ENCODE measurements around the gene APLP1.
"Not testable (repeated sequence)": the region's sequence is repeated elsewhere in the genome, so short reads cannot be mapped to it uniquely, and the experiment has no call there.

APLP1 gene

GRCh38 chr19:35859414-35859813 lies 9.0 kb upstream of the APLP1 start:
- no peak for DNase-seq (ENCODE audit: low read depth, low spot score)
- Histone ChIP-seq H3K9ac (ENCODE audit: insufficient read length) (no peak overlapping the region), H3K36me3 (ENCODE audit: insufficient read depth, low read length) (no peaks in the 10 kb centered on the region), H3K4me3 (no peak overlapping the region), H3K9me3 (ENCODE audit: low read depth, low read length) (no peaks in the 10 kb centered on the region), H3K27ac (no peak overlapping the region)
- TF ChIP-seq FOXP2 (optimal IDR thresholded peaks at IDR 0.05; ENCODE audit: control extremely low read depth, extremely low read length, insufficient read depth) (no peak), EZH2 (IDR thresholded peaks at IDR 0.05) (no peak), POLR2AphosphoS5 (IDR thresholded peaks at IDR 0.05; ENCODE audit: borderline replicate concordance, low read depth, low read length) (no peak)

GRCh38 chr19:35860436-35860817 lies 7.9 kb upstream of the APLP1 start:
- H3K9ac ChIP-seq (ENCODE audit: insufficient read length): no peak overlapping the region
- TF ChIP-seq POLR2AphosphoS5 (IDR thresholded peaks at IDR 0.05; ENCODE audit: borderline replicate concordance, low read depth, low read length) (no peak), EZH2 (IDR thresholded peaks at IDR 0.05) (no peak), FOXP2 (optimal IDR thresholded peaks at IDR 0.05; ENCODE audit: control extremely low read depth, extremely low read length, insufficient read depth) (no peak)
- no peak overlapping the region for H3K4me3 ChIP-seq

GRCh38 chr19:35860818-35861639 lies 7.3 kb upstream of the APLP1 start:
- Histone ChIP-seq H3K27ac (no peak overlapping the region), H3K9me3 (ENCODE audit: low read depth, low read length) (no peaks in the 10 kb centered on the region), H3K36me3 (ENCODE audit: insufficient read depth, low read length) (no peaks in the 10 kb centered on the region), H3K9ac (ENCODE audit: insufficient read length) (no peak overlapping the region), H3K4me3 (no peak overlapping the region)
- DNase-seq (ENCODE audit: low read depth, low spot score): no peak
- TF ChIP-seq EZH2 (IDR thresholded peaks at IDR 0.05) (no peak), POLR2AphosphoS5 (IDR thresholded peaks at IDR 0.05; ENCODE audit: borderline replicate concordance, low read depth, low read length) (no peak), FOXP2 (optimal IDR thresholded peaks at IDR 0.05; ENCODE audit: control extremely low read depth, extremely low read length, insufficient read depth) (no peak)

More at GRCh38 chr19:35860436-35860817, 7.9 kb upstream of the APLP1 start:
- Histone ChIP-seq H3K27ac (no peak overlapping the region), H3K36me3 (ENCODE audit: insufficient read depth, low read length) (no peaks in the 10 kb centered on the region), H3K9me3 (ENCODE audit: low read depth, low read length) (no peaks in the 10 kb centered on the region)
- DNase-seq (ENCODE audit: low read depth, low spot score): no peak

- Histone ChIP-seq H3K27ac (no peak overlapping the region), H3K9ac (ENCODE audit: insufficient read length) (no peak overlapping the region), H3K9me3 (ENCODE audit: low read depth, low read length) (no peaks in the 10 kb centered on the region), H3K36me3 (ENCODE audit: insufficient read depth, low read length) (no peaks in the 10 kb centered on the region), H3K4me3 (no peak overlapping the region)
- no peak for TF ChIP-seq FOXP2 (optimal IDR thresholded peaks at IDR 0.05; ENCODE audit: control extremely low read depth, extremely low read length, insufficient read depth)
- no peak for DNase-seq (ENCODE audit: low read depth, low spot score)
Measured at GRCh38 chr19:35861640-35862160, 6.7 kb upstream of the APLP1 start.

DNA sequence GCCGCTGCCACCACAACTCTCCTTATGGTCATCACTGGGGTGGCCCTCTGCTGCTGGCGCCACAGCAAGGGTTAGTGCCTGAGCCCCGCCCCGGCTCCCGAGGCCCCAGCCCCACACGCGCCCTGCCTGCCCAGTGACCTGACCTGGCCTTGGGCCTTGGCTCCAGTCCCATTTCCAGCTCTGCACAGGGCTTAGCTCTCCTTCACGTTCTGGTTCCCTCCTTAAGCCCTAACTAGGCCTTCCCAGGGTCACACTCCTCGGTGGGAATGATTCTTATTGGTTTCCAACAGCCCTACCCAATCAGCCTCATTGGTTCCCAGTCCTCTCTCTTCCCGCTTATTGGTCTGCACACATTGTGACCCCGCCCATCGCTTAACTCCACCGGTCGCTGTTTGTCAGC lies 5.8 kb upstream of the APLP1 start:
- no peak overlapping the region for H3K27ac ChIP-seq
- no peak overlapping the region for H3K4me3 ChIP-seq
- no peaks in the 10 kb centered on the region for H3K9me3 ChIP-seq (ENCODE audit: low read depth, low read length)
- no peaks in the 10 kb centered on the region for H3K36me3 ChIP-seq (ENCODE audit: insufficient read depth, low read length)
- no peak for DNase-seq (ENCODE audit: low read depth, low spot score)
- TF ChIP-seq EZH2 (IDR thresholded peaks at IDR 0.05): no peak
- TF ChIP-seq FOXP2 (optimal IDR thresholded peaks at IDR 0.05; ENCODE audit: control extremely low read depth, extremely low read length, insufficient read depth): no peak
- TF ChIP-seq POLR2AphosphoS5 (IDR thresholded peaks at IDR 0.05; ENCODE audit: borderline replicate concordance, low read depth, low read length): no peak
- no peak overlapping the region for H3K9ac ChIP-seq (ENCODE audit: insufficient read length)

GRCh38 chr19:35863018-35863417 lies 5.4 kb upstream of the APLP1 start:
- Histone ChIP-seq H3K9me3 (ENCODE audit: low read depth, low read length) (no peaks in the 10 kb centered on the region), H3K9ac (ENCODE audit: insufficient read length) (no peak overlapping the region), H3K4me3 (no peak overlapping the region), H3K36me3 (ENCODE audit: insufficient read depth, low read length) (no peaks in the 10 kb centered on the region), H3K27ac (no peak overlapping the region)
- no peak for DNase-seq (ENCODE audit: low read depth, low spot score)
- no peak for TF ChIP-seq EZH2 (IDR thresholded peaks at IDR 0.05)

GRCh38 chr19:35868823-35869326 lies 501 bp downstream of the APLP1 start:
- H3K36me3 ChIP-seq (ENCODE audit: insufficient read depth, low read length): no peaks in the 10 kb centered on the region
- no peak overlapping the region for H3K27ac ChIP-seq
- no peaks in the 10 kb centered on the region for H3K9me3 ChIP-seq (ENCODE audit: low read depth, low read length)
- H3K4me3 ChIP-seq: peak overlapping the region; percentile 82
- no peak overlapping the region for H3K9ac ChIP-seq (ENCODE audit: insufficient read length)
- no peak for TF ChIP-seq FOXP2 (optimal IDR thresholded peaks at IDR 0.05; ENCODE audit: control extremely low read depth, extremely low read length, insufficient read depth)
- TF ChIP-seq POLR2AphosphoS5 (IDR thresholded peaks at IDR 0.05; ENCODE audit: borderline replicate concordance, low read depth, low read length): no peak
- TF ChIP-seq EZH2 (IDR thresholded peaks at IDR 0.05): no peak
- DNase-seq (ENCODE audit: low read depth, low spot score): no peak

DNA sequence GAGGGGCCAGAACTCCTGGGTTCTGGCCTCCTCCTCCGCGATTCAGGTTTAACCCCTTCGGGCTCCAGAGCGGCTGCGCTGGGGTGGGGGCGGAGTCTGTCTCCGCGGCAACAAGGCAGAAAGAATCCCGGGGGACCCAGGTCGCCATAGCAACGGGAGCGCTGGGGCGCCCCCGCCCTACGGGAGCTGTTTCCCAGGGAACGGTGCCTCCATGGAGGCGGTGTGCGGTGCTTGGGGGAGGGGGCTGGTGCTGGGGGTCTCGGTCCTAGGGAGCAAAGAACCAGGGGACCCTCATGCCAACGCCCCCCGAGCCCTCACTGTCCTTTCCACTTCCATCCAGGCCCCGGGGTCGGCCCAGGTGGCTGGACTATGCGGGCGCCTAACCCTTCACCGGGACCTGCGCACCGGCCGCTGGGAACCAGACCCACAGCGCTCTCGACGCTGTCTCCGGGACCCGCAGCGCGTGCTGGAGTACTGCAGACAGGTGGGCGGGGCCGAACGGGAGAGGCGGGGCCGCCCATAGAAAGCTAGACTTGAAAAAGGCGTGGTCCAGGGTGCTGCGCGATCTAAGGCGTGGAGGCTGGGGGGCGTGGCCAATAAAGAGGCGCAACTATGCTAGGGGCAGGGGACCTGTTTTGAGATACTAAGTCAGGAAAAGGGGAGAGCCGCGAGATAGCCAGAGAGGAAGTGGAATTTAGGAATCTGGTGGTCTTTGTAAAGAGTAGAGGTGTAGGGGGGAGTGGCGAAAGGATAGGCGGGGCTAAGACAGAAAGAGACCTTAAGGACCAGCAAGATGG lies 1.2 kb downstream of the APLP1 start:
- TF ChIP-seq EZH2 (IDR thresholded peaks at IDR 0.05) (no peak), FOXP2 (optimal IDR thresholded peaks at IDR 0.05; ENCODE audit: control extremely low read depth, extremely low read length, insufficient read depth) (no peak), POLR2AphosphoS5 (IDR thresholded peaks at IDR 0.05; ENCODE audit: borderline replicate concordance, low read depth, low read length) (peak; percentile 56; the same call in 1 of the 2 replicates)
- H3K9ac ChIP-seq (ENCODE audit: insufficient read length): no peak overlapping the region
- peak; percentile 85 for DNase-seq (ENCODE audit: low read depth, low spot score)
- H3K36me3 ChIP-seq (ENCODE audit: insufficient read depth, low read length): no peaks in the 10 kb centered on the region
- no peaks in the 10 kb centered on the region for H3K9me3 ChIP-seq (ENCODE audit: low read depth, low read length)
- H3K27ac ChIP-seq: peak overlapping the region; percentile 52; the same call in 1 of the 2 replicates
- peak overlapping the region; percentile 82 for H3K4me3 ChIP-seq

DNA sequence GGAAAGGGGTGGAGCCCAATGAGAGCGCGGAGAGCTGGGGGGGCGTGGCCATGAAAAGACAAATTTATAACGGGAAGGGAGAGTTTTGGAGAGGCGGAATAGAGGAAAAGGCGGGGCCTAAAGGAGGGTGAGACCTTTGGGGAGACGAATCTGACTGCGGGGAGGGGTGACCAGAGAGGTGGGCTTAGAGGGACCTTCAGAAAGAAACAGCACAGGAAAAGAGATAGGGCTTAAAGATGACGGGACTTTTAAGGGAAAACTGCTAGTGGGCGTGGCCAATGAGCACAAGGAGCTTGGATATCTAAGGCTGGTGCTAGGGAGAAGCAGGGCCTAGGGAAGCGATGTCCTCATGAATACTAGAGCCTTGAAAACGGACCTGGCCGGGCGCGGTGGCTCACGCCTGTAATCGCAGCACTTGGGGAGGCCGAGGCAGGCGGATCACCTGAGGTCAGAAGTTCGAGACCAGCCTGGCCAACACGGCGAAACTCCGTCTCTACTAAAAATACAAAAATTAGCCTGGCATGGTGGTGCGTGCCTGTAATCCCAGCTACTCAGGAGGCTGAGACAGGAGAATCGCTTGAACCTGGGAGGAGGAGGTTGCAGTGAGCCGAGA lies 1.9 kb downstream of the APLP1 start:
- not testable (repeated sequence) for H3K9me3 ChIP-seq (ENCODE audit: low read depth, low read length); H3K36me3 ChIP-seq (ENCODE audit: insufficient read depth, low read length); DNase-seq (ENCODE audit: low read depth, low spot score); H3K27ac ChIP-seq; H3K9ac ChIP-seq (ENCODE audit: insufficient read length)
- peak overlapping the region; percentile 82 for H3K4me3 ChIP-seq

All from SK-N-MC (cell line).